Neural progenitor cell (in vitro differentiated cells): ENCODE results near the gene FNIP1. TPM values are rescaled to one million over a fixed set of nuclear protein-coding genes. Genes with fewer than 3 reads are reported as not detected.
A peak's percentile ranks its signal among the peaks of the same experiment; 100 is the strongest.

ENCODE experiments used
- DNase-seq: peaks from one replicate; pipeline ENCODE4 v3.0.0-alpha.2; 2016; ENCODE audit warnings: low spot score
- H2AFZ ChIP-seq: fragments of 200-600 bp; sonication (generic); replicated peaks from 2 replicates; pipeline ENCODE4 v1.6.1; 2016; ENCODE audit warnings: antibody characterized with exemption
- H3F3A ChIP-seq: fragments of 200-600 bp; sonication (generic); 2 replicates; pipeline ENCODE4 v1.6.1; 2016; ENCODE audit warnings: antibody characterized with exemption, low read depth
- H3K27ac ChIP-seq: fragments of 200-600 bp; sonication (generic); 2 replicates; pipeline ENCODE4 v1.5.1; 2016; ENCODE audit warnings: mild to moderate bottlenecking
- H3K27me3 ChIP-seq: fragments of 200-600 bp; sonication (generic); 2 replicates; pipeline ENCODE4 v1.6.1; 2016; ENCODE audit warnings: mild to moderate bottlenecking, moderate library complexity
- H3K36me3 ChIP-seq: fragments of 200-600 bp; sonication (generic); 2 replicates; pipeline ENCODE4 v1.5.1; 2016
- H3K4me1 ChIP-seq: fragments of 200-600 bp; sonication (generic); 2 replicates; pipeline ENCODE4 v1.6.1; 2016; ENCODE audit warnings: mixed run types
- H3K4me2 ChIP-seq: fragments of 200-600 bp; sonication (generic); 2 replicates; pipeline ENCODE4 v1.6.1; 2016
- H3K4me3 ChIP-seq: fragments of 200-600 bp; sonication (generic); 2 replicates; pipeline ENCODE4 v1.5.1; 2016
- H3K79me2 ChIP-seq: fragments of 200-600 bp; sonication (generic); 2 replicates; pipeline ENCODE4 v1.6.1; 2016; ENCODE audit warnings: low read depth
- H3K9ac ChIP-seq: fragments of 200-600 bp; sonication (generic); 2 replicates; pipeline ENCODE4 v1.6.1; 2016
- H3K9me3 ChIP-seq: fragments of 200-600 bp; sonication (generic); 2 replicates; pipeline ENCODE4 v1.5.1; 2016; ENCODE audit warnings: low read depth
- H4K20me1 ChIP-seq: fragments of 200-600 bp; sonication (generic); 2 replicates; pipeline ENCODE4 v1.6.1; 2016; ENCODE audit warnings: low read depth
- H3K27ac Mint-ChIP-seq: 3 replicates; pipeline ENCODE4 v1.8.0; 2021; ENCODE audit warnings: mixed read lengths
- H3K27me3 Mint-ChIP-seq: 2 replicates; pipeline ENCODE4 v1.8.0; 2022; ENCODE audit warnings: low read depth, mild to moderate bottlenecking, inconsistent platforms, moderate library complexity, mixed read lengths; ENCODE audit not compliant: insufficient read depth
- H3K36me3 Mint-ChIP-seq: 3 replicates; pipeline ENCODE4 v1.8.0; 2021; ENCODE audit warnings: mixed read lengths
- H3K4me1 Mint-ChIP-seq: 3 replicates; pipeline ENCODE4 v1.8.0; 2021; ENCODE audit warnings: mixed read lengths
- H3K4me3 Mint-ChIP-seq: 3 replicates; pipeline ENCODE4 v1.8.0; 2021; ENCODE audit warnings: mild to moderate bottlenecking, moderate library complexity, mixed read lengths
- H3K9me3 Mint-ChIP-seq: 3 replicates; pipeline ENCODE4 v1.8.0; 2020; ENCODE audit warnings: mixed read lengths
- CTCF ChIP-seq: fragments of 200-600 bp; sonication (generic); IDR thresholded peaks from 2 replicates; pipeline ENCODE4 v1.5.1; 2017; ENCODE audit warnings: antibody characterized with exemption, mild to moderate bottlenecking
- EZH2 ChIP-seq: fragments of 200-600 bp; sonication (generic); IDR thresholded peaks from 2 replicates; pipeline ENCODE4 v1.6.1; 2017; ENCODE audit warnings: antibody characterized with exemption, mild to moderate bottlenecking, moderate library complexity
- EZH2phosphoT487 ChIP-seq: fragments of 200-600 bp; sonication (generic); IDR thresholded peaks from 2 replicates; pipeline ENCODE4 v1.6.1; 2017; ENCODE audit warnings: antibody characterized with exemption
- total RNA-seq: library from RNA; depleted of rRNA; stranded (reverse); fragments of >200 nt; gene quantifications from 2 replicates; pipeline ENCODE4 v1.2.3, GENCODE V29; 2015; ENCODE audit warnings: low replicate concordance

The FNIP1 gene
- total RNA-seq, 1 donor from 2014 or later, result 44.4 TPM

GRCh38 chr5:131633830-131634229, 163.0 kb downstream of the FNIP1 start:
- H3K36me3 ChIP-seq, result no peaks in the 10 kb centered on the region
- TF ChIP-seq EZH2phosphoT487, result no peak
- TF ChIP-seq CTCF, result no peak
- TF ChIP-seq EZH2, result no peak
- H3K4me3 ChIP-seq, result peak overlapping the region; percentile 73
- H2AFZ ChIP-seq, result no peak overlapping the region
- Mint-ChIP-seq H3K4me3 (peak overlapping the region; percentile 98), H3K9me3 (no peaks in the 10 kb centered on the region), H3K4me1 (peaks cover 18% of the 10 kb centered on the region), H3K27me3 (no peaks in the 10 kb centered on the region), H3K36me3 (peaks cover 4% of the 10 kb centered on the region), H3K27ac (no peak overlapping the region)
- H3K9me3 ChIP-seq, result no peaks in the 10 kb centered on the region
- peak overlapping the region; percentile 87 for H3K4me2 ChIP-seq
- H3K27me3 ChIP-seq, result no peaks in the 10 kb centered on the region
- DNase-seq, result no peak
- H4K20me1 ChIP-seq, result peaks cover 23% of the 10 kb centered on the region
- H3F3A ChIP-seq, result peaks cover 16% of the 10 kb centered on the region
- H3K79me2 ChIP-seq, result peaks cover 61% of the 10 kb centered on the region
- no peak overlapping the region for H3K9ac ChIP-seq
- peaks cover 12% of the 10 kb centered on the region for H3K4me1 ChIP-seq
- no peak overlapping the region for H3K27ac ChIP-seq

GRCh38 chr5:131630963-131631350, 165.9 kb downstream of the FNIP1 start:
- Histone ChIP-seq H3K4me1 (peaks cover 5% of the 10 kb centered on the region), H3K4me3 (no peak overlapping the region), H2AFZ (no peak overlapping the region), H3K36me3 (no peaks in the 10 kb centered on the region), H4K20me1 (peaks cover 36% of the 10 kb centered on the region), H3K79me2 (peaks cover 90% of the 10 kb centered on the region), H3K9ac (no peak overlapping the region), H3K27ac (no peak overlapping the region), H3F3A (peaks cover 8% of the 10 kb centered on the region), H3K4me2 (no peak overlapping the region), H3K9me3 (no peaks in the 10 kb centered on the region), H3K27me3 (no peaks in the 10 kb centered on the region)
- peaks cover 10% of the 10 kb centered on the region for H3K36me3 Mint-ChIP-seq
- peaks cover 13% of the 10 kb centered on the region for H3K4me1 Mint-ChIP-seq
- no peaks in the 10 kb centered on the region for H3K27me3 Mint-ChIP-seq
- H3K27ac Mint-ChIP-seq, result no peak overlapping the region
- DNase-seq, result no peak
- peaks cover 4% of the 10 kb centered on the region for H3K9me3 Mint-ChIP-seq
- H3K4me3 Mint-ChIP-seq, result no peak overlapping the region
- no peak for TF ChIP-seq EZH2
- TF ChIP-seq CTCF, result no peak
- TF ChIP-seq EZH2phosphoT487, result no peak

- Histone ChIP-seq H3F3A (peaks cover 2% of the 10 kb centered on the region), H3K4me1 (peaks cover 5% of the 10 kb centered on the region), H3K79me2 (peaks cover 96% of the 10 kb centered on the region), H3K27ac (no peak overlapping the region), H3K36me3 (no peaks in the 10 kb centered on the region), H3K27me3 (no peaks in the 10 kb centered on the region), H3K4me3 (no peak overlapping the region), H4K20me1 (peaks cover 36% of the 10 kb centered on the region), H2AFZ (no peak overlapping the region), H3K9ac (no peak overlapping the region), H3K4me2 (no peak overlapping the region), H3K9me3 (no peaks in the 10 kb centered on the region)
- Mint-ChIP-seq H3K4me1 (peaks cover 11% of the 10 kb centered on the region), H3K27me3 (peaks cover 2% of the 10 kb centered on the region), H3K27ac (no peak overlapping the region), H3K4me3 (no peak overlapping the region), H3K9me3 (peaks cover 6% of the 10 kb centered on the region), H3K36me3 (peaks cover 13% of the 10 kb centered on the region)
- no peak for TF ChIP-seq EZH2phosphoT487
- TF ChIP-seq EZH2, result no peak
- TF ChIP-seq CTCF, result no peak
- no peak for DNase-seq
Observed at GRCh38 chr5:131630208-131630962, 166.4 kb downstream of the FNIP1 start.
